ENCODE measurements around the gene GPR173.

The GPR173 gene

GRCh38 chrX:53089925-53090324, 41.3 kb downstream of the GPR173 start:
- no peak for DNase-seq

GRCh38 chrX:53091354-53091753, 42.8 kb downstream of the GPR173 start:
- DNase-seq: no peak

- peak; percentile 80 for DNase-seq
Observed at GRCh38 chrX:53093177-53093655, 44.6 kb downstream of the GPR173 start.

- peak; percentile 96 for DNase-seq
Observed at GRCh38 chrX:53093748-53094581, 45.4 kb downstream of the GPR173 start, which contains the start of gene KANTR. Gene KANTR, plus strand, starts transcription at chrX:53094142. Its CDS starts 30,131 bp downstream, at chrX:53124273.

GRCh38 chrX:53094582-53094905, 46.0 kb downstream of the GPR173 start:
- DNase-seq: no peak

- DNase-seq: no peak
Observed at GRCh38 chrX:53095796-53096195, 47.2 kb downstream of the GPR173 start.

GRCh38 chrX:53114864-53115549, 66.4 kb downstream of the GPR173 start:
- DNase-seq: no peak

GRCh38 chrX:53115550-53115874, 66.9 kb downstream of the GPR173 start:
- no peak for DNase-seq

GRCh38 chrX:53116101-53116500, 67.5 kb downstream of the GPR173 start:
- DNase-seq: no peak

GRCh38 chrX:53122013-53122412, 73.4 kb downstream of the GPR173 start:
- no peak for DNase-seq

GRCh38 chrX:53125506-53125905, 76.9 kb downstream of the GPR173 start:
- no peak for DNase-seq

- no peak for DNase-seq
Observed at GRCh38 chrX:53126377-53126776, 77.8 kb downstream of the GPR173 start.

- DNase-seq: no peak
Observed at GRCh38 chrX:53128097-53128749, 79.6 kb downstream of the GPR173 start.
